Upper lobe of left lung (tissue), 6 donors: ENCODE measurements around the gene OAF. TPM values are rescaled to one million over a fixed set of nuclear protein-coding genes. Genes with fewer than 3 reads are reported as not detected.

Source experiments
- ATAC-seq, 2 donors: fragments of 200-7000 bp; cut with Tn5 transposase; one replicate each; pipeline ENCODE4 v1.9.1; 2022; ENCODE audit warnings: mild to moderate bottlenecking in 2 of 2, moderate library complexity in 2 of 2; ENCODE audit not compliant: low FRiP score in 2 of 2
- DNase-seq, 2 donors: peaks; one replicate each; pipeline ENCODE4 v3.0.0-alpha.2; 2019 to 2020
- H3K27ac ChIP-seq, 4 donors: fragments of 200-600 bp; sonication (generic); one replicate each; pipeline ENCODE4 v1.5.1; 2016 to 2019
- H3K27me3 ChIP-seq, 4 donors: fragments of 200-600 bp; sonication (generic); one replicate each; pipeline ENCODE4 v1.5.1; 2017 to 2019
- H3K36me3 ChIP-seq, 4 donors: fragments of 200-600 bp; sonication (generic); one replicate each; pipeline ENCODE4 v1.5.1; 2016 to 2019
- H3K4me1 ChIP-seq, 4 donors: fragments of 200-600 bp; sonication (generic); one replicate each; pipeline ENCODE4 v1.5.1; 2018 to 2019
- H3K4me3 ChIP-seq, 4 donors: fragments of 200-600 bp; sonication (generic); one replicate each; pipeline ENCODE4 v1.5.1; 2017 to 2019; ENCODE audit warnings: mild to moderate bottlenecking in 2 of 4, moderate library complexity in 1 of 4
- H3K9me3 ChIP-seq, 4 donors: fragments of 200-600 bp; sonication (generic); one replicate each; pipeline ENCODE4 v1.5.1; 2018 to 2019
- EP300 ChIP-seq, 4 donors: sonication (generic); formaldehyde crosslinking; IDR thresholded peaks; one replicate each; pipeline ENCODE4 v1.5.1; 2017; ENCODE audit warnings: antibody characterized with exemption in 4 of 4, control low read depth in 2 of 4
- POLR2A ChIP-seq, 4 donors: fragments of 450-650 bp; IDR thresholded peaks; one replicate each; pipeline ENCODE4 v1.5.1; 2016 to 2017; ENCODE audit warnings: antibody characterized with exemption in 4 of 4, mild to moderate bottlenecking in 2 of 4
- POLR2AphosphoS5 ChIP-seq, 2 donors: sonication (generic); formaldehyde crosslinking; IDR thresholded peaks; one replicate each; pipeline ENCODE4 v1.5.1; 2017; ENCODE audit warnings: antibody characterized with exemption in 2 of 2
- WGBS, 2 donors: methylation state at CpG; one replicate each; pipeline ENCODE4 v1.1.5; 2017 to 2018; 5-methylcytosine and 5-hydroxymethylcytosine counted together
- total RNA-seq, 6 donors: library from RNA; depleted of rRNA in 4 of 6; stranded (reverse); fragments of >200 nt in 4 of 6; gene quantifications; one replicate each; pipeline versions ENCODE4 v1.1.0 to v1.2.1, GENCODE V29; 2016 to 2021
- TF ChIP-seq, protein P1 (sequence below), 6 experiments: fragments of 450-650 bp in 4 of 6; fragments of 200-600 bp in 2 of 6; sonication (generic) in 2 of 6; IDR thresholded peaks; one replicate each; pipeline ENCODE4 v1.5.1; 2016 to 2019; ENCODE audit warnings: antibody characterized with exemption in 6 of 6
- donor health status: DM: no; HTN: no; CAD: no; lungs with moderate emphysema.
- donor health status: DM: no; HTN: yes; CAD: no; lungs with severe emphysema.

Gene OAF
- total RNA-seq, 6 donors from 2014 or later, result 5.1 to 41.6 (median 8.7) TPM

DNA sequence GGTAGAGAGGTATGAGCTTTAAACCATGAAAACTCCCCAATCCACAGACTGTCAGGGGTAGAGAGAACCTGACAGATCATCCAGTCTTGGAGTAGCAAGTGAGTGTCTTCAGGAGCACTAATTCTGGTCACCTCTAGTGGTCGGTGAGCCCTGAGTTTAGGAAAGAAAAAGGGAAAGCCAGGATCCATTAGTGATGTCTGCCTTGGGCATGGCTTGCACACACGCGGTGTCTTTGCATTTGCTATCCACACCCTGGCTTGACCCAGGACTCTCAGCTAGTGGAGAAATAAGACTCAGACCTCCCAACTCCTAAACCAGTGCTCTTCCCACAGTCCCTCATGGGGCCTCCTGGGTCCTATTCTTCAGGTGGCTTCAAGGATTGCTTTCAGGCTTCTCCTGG lies 48.4 kb downstream of the OAF start:
- Histone ChIP-seq H3K9me3 (no peaks in the 10 kb centered on the region), H3K36me3 (no peaks in the 10 kb centered on the region), H3K4me1 (no peaks in the 10 kb centered on the region), H3K27me3 (no peaks in the 10 kb centered on the region), H3K27ac (no peak overlapping the region), H3K4me3 (no peak overlapping the region)
- no peak for DNase-seq
- TF ChIP-seq, protein P1, sequence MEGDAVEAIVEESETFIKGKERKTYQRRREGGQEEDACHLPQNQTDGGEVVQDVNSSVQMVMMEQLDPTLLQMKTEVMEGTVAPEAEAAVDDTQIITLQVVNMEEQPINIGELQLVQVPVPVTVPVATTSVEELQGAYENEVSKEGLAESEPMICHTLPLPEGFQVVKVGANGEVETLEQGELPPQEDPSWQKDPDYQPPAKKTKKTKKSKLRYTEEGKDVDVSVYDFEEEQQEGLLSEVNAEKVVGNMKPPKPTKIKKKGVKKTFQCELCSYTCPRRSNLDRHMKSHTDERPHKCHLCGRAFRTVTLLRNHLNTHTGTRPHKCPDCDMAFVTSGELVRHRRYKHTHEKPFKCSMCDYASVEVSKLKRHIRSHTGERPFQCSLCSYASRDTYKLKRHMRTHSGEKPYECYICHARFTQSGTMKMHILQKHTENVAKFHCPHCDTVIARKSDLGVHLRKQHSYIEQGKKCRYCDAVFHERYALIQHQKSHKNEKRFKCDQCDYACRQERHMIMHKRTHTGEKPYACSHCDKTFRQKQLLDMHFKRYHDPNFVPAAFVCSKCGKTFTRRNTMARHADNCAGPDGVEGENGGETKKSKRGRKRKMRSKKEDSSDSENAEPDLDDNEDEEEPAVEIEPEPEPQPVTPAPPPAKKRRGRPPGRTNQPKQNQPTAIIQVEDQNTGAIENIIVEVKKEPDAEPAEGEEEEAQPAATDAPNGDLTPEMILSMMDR (IDR thresholded peaks at IDR 0.05), result no peak
- TF ChIP-seq POLR2A (IDR thresholded peaks at IDR 0.05), result no peak
- TF ChIP-seq POLR2AphosphoS5 (IDR thresholded peaks at IDR 0.05), result no peak
- no peak for TF ChIP-seq EP300 (IDR thresholded peaks at IDR 0.05)
- ATAC-seq, result no peak
- 85 to 94% methylated on average over 3 of the region's 3 CpGs for WGBS, 2 donors

DNA sequence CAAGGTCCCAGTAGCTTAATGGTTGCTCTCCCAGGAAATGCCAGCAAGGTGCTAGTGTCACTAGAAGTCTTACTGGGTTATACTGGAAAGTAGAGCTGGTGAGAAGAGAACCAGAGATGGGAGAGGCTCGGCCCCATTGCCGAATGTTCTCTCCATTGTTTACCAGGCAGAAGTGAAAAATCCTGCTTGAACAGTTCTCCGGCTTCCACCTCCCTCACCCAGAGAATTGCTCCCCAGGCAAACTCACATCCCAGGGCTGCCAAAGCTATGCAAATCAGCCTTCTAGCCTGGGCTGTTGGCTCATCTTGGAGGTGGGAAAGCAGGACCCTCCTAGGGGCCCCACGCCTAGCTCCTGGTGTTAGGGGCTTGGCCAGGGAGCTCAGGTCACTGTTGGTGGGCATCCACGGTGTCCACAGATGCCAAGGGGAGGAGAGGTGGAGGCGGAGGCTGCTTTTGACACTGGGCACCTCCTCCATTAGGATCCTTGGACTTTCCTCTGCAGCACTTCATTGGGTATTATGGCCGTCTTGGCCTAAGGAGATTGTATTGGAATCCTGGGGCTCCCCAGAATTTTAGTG lies 49.2 kb downstream of the OAF start:
- TF ChIP-seq EP300 (IDR thresholded peaks at IDR 0.05), result no peak
- TF ChIP-seq, protein P1 (IDR thresholded peaks at IDR 0.05), result no peak
- TF ChIP-seq POLR2A (IDR thresholded peaks at IDR 0.05), result no peak
- no peak for TF ChIP-seq POLR2AphosphoS5 (IDR thresholded peaks at IDR 0.05)
- H3K4me1 ChIP-seq, result no peaks in the 10 kb centered on the region
- H3K36me3 ChIP-seq, result no peaks in the 10 kb centered on the region
- DNase-seq (no peak), ATAC-seq (no peak)
- no peak overlapping the region for H3K27ac ChIP-seq
- 83 to 86% methylated on average over 5 to 7 of the region's 7 CpGs for WGBS, 2 donors
- H3K9me3 ChIP-seq, result no peaks in the 10 kb centered on the region
- H3K27me3 ChIP-seq, result no peaks in the 10 kb centered on the region
- no peak overlapping the region for H3K4me3 ChIP-seq

DNA sequence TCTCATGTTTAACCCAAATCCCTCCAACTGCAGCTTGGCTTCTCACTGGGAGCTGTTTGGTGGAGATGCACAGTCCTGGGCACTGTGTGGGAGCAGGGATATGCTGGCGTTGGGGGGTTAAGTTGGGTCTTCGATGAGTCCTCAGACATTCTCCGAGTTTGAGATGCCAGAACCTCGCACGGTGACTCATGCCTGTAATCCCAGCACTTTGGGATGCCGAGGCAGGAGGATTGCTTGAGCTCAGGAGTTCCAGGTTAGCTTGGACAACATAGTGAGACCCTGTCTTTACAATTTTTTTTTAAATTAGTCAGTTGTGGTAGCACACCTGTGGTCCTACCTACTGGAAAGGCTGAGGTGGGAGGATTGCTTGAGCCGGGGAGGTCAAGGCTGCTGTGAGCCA lies 49.8 kb downstream of the OAF start:
- Histone ChIP-seq H3K9me3 (no peaks in the 10 kb centered on the region), H3K27ac (no peak overlapping the region), H3K4me3 (no peak overlapping the region), H3K4me1 (no peaks in the 10 kb centered on the region), H3K36me3 (no peaks in the 10 kb centered on the region), H3K27me3 (no peaks in the 10 kb centered on the region)
- TF ChIP-seq EP300 (IDR thresholded peaks at IDR 0.05), result no peak
- no peak for TF ChIP-seq POLR2A (IDR thresholded peaks at IDR 0.05)
- TF ChIP-seq POLR2AphosphoS5 (IDR thresholded peaks at IDR 0.05), result no peak
- TF ChIP-seq, protein P1 (IDR thresholded peaks at IDR 0.05), result no peak
- DNase-seq (no peak), ATAC-seq (no peak)
- 96 to 100% methylated on average over 7 of the region's 7 CpGs for WGBS, 2 donors

DNA sequence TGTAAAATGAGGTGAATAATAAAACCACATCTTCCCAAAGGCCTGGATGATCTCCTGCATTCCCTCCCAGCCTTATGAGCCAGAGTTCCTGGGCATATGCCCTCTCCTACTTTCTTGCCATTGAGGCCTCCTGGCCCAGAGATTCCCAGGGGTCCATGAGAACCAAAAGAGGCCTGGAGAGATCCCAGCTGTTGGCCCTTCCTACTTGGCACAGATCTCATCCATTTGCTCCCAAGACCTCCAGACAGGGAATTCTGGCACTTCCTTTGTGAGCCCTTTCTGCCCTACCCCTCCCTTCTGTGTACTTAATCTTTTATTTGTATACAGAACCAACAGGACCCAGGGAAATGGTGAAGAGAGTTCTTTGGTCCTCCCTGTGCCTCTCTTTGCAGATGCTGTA lies 50.5 kb downstream of the OAF start:
- Histone ChIP-seq H3K36me3 (no peaks in the 10 kb centered on the region), H3K27me3 (no peaks in the 10 kb centered on the region), H3K4me3 (no peak overlapping the region), H3K4me1 (no peaks in the 10 kb centered on the region), H3K9me3 (no peaks in the 10 kb centered on the region), H3K27ac (no peak overlapping the region)
- TF ChIP-seq EP300 (IDR thresholded peaks at IDR 0.05), result no peak
- no peak for TF ChIP-seq POLR2AphosphoS5 (IDR thresholded peaks at IDR 0.05)
- ATAC-seq (no peak), DNase-seq (no peak)

DNA sequence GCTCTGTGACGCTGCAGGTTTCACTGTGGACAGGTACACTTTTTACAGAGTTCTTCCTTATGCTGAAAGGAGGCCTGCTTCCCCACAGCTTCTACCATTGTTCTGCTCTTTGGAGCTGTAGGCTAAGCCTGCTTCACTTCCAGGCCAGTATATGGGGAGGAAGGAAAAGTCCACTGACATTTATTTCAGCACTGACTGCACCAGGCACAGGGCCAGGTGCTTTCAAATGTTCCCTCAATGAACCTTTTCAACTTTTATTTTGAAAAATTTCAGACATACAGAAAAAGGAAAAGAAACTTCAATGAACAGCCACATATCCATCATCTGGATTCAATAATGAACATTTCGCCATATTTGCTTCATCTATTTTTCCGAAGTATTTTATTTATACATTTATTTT lies 51.1 kb downstream of the OAF start:
- Histone ChIP-seq H3K27me3 (no peaks in the 10 kb centered on the region), H3K4me3 (no peak overlapping the region), H3K36me3 (no peaks in the 10 kb centered on the region), H3K4me1 (no peaks in the 10 kb centered on the region), H3K9me3 (no peaks in the 10 kb centered on the region), H3K27ac (no peak overlapping the region)
- ATAC-seq (no peak), DNase-seq (no peak)
- 61 to 88% methylated on average over 3 of the region's 3 CpGs for WGBS, 2 donors
- no peak for TF ChIP-seq POLR2A (IDR thresholded peaks at IDR 0.05)
- TF ChIP-seq, protein P1 (IDR thresholded peaks at IDR 0.05), result no peak
- TF ChIP-seq EP300 (IDR thresholded peaks at IDR 0.05), result no peak
- TF ChIP-seq POLR2AphosphoS5 (IDR thresholded peaks at IDR 0.05), result no peak
